Mononuclear cell (primary cell): ENCODE measurements around the gene TBC1D17. TPM values are rescaled to one million over a fixed set of nuclear protein-coding genes. Genes with fewer than 3 reads are reported as not detected.
"Not testable (repeated sequence)": the region's sequence is repeated elsewhere in the genome, so short reads cannot be mapped to it uniquely, and the experiment has no call there.

Experiments
- H3K27me3 ChIP-seq: 2 replicates; pipeline ENCODE4 v1.6.0; 2011; ENCODE audit warnings: low read length, control low read depth; ENCODE audit not compliant: insufficient read depth
- H3K4me1 ChIP-seq: 2 replicates; pipeline ENCODE4 v1.5.1; 2011; ENCODE audit warnings: mild to moderate bottlenecking, low read length, control low read depth; ENCODE audit not compliant: insufficient read depth
- H3K4me3 ChIP-seq: 2 replicates; pipeline ENCODE4 v1.5.1; 2011; ENCODE audit warnings: mild to moderate bottlenecking, low read length, moderate library complexity
- H3K9me3 ChIP-seq: 2 replicates; pipeline ENCODE4 v1.5.1; 2011; ENCODE audit warnings: low read depth, mild to moderate bottlenecking, control low read depth, low read length
- total RNA-seq: library from RNA; depleted of rRNA; stranded (reverse); fragments of >200 nt; gene quantifications from one replicate; pipeline ENCODE4 v1.2.3, GENCODE V29; 2012

TBC1D17 gene
- total RNA-seq, 1 donor = 6.1 TPM

- Histone ChIP-seq H3K4me1 (peaks cover 43% of the 10 kb centered on the region), H3K9me3 (no peaks in the 10 kb centered on the region), H3K27me3 (no peaks in the 10 kb centered on the region), H3K4me3 (no peak overlapping the region)
Measured at GRCh38 chr19:49923055-49924003, 45.8 kb downstream of the TBC1D17 start.

- no peak overlapping the region for H3K4me3 ChIP-seq
- no peaks in the 10 kb centered on the region for H3K27me3 ChIP-seq
- H3K4me1 ChIP-seq = peaks cover 45% of the 10 kb centered on the region
- no peaks in the 10 kb centered on the region for H3K9me3 ChIP-seq
Measured at GRCh38 chr19:49924004-49924880, 46.7 kb downstream of the TBC1D17 start.

GRCh38 chr19:49924881-49925210 is 47.3 kb downstream of the TBC1D17 start:
- H3K4me3 ChIP-seq, H3K9me3 ChIP-seq, H3K27me3 ChIP-seq: not testable (repeated sequence)
- peaks cover 42% of the 10 kb centered on the region for H3K4me1 ChIP-seq

GRCh38 chr19:49925486-49925885 is 48.0 kb downstream of the TBC1D17 start:
- no peaks in the 10 kb centered on the region for H3K27me3 ChIP-seq
- H3K9me3 ChIP-seq = no peaks in the 10 kb centered on the region
- peaks cover 47% of the 10 kb centered on the region for H3K4me1 ChIP-seq
- H3K4me3 ChIP-seq = no peak overlapping the region

- Histone ChIP-seq H3K27me3 (no peaks in the 10 kb centered on the region), H3K4me3 (no peak overlapping the region), H3K4me1 (peaks cover 50% of the 10 kb centered on the region), H3K9me3 (no peaks in the 10 kb centered on the region)
Measured at GRCh38 chr19:49926515-49926914, 49.0 kb downstream of the TBC1D17 start.

- Histone ChIP-seq H3K4me3 (no peak overlapping the region), H3K4me1 (peaks cover 48% of the 10 kb centered on the region), H3K9me3 (no peaks in the 10 kb centered on the region), H3K27me3 (no peaks in the 10 kb centered on the region)
Measured at GRCh38 chr19:49927526-49928264, 50.2 kb downstream of the TBC1D17 start.

- peak within 1 kb of the TSS; percentile 96 for H3K4me3 ChIP-seq
- peaks cover 48% of the 10 kb centered on the region for H3K4me1 ChIP-seq
- no peaks in the 10 kb centered on the region for H3K27me3 ChIP-seq
- no peaks in the 10 kb centered on the region for H3K9me3 ChIP-seq
Measured at GRCh38 chr19:49929121-49929610, 51.7 kb downstream of the TBC1D17 start, which contains the start of the genes ATF5 and NUP62. TSS of gene ATF5 (plus strand) at chr19:49929205. CDS start at chr19:49930851, 1,646 bp downstream. TSS of gene NUP62 (minus strand) at chr19:49929504. CDS start at chr19:49909807, 19,697 bp downstream.

- no peaks in the 10 kb centered on the region for H3K9me3 ChIP-seq
- H3K27me3 ChIP-seq = no peaks in the 10 kb centered on the region
- peaks cover 48% of the 10 kb centered on the region for H3K4me1 ChIP-seq
- H3K4me3 ChIP-seq = peak overlapping the region; percentile 96
Measured at GRCh38 chr19:49929611-49930482, 52.3 kb downstream of the TBC1D17 start.

GRCh38 chr19:49930483-49931011 is 53.0 kb downstream of the TBC1D17 start:
- Histone ChIP-seq H3K9me3 (no peaks in the 10 kb centered on the region), H3K27me3 (no peaks in the 10 kb centered on the region), H3K4me1 (peaks cover 48% of the 10 kb centered on the region), H3K4me3 (no peak overlapping the region)

GRCh38 chr19:49931293-49932040 is 54.0 kb downstream of the TBC1D17 start:
- no peaks in the 10 kb centered on the region for H3K27me3 ChIP-seq
- H3K9me3 ChIP-seq = no peaks in the 10 kb centered on the region
- peaks cover 41% of the 10 kb centered on the region for H3K4me1 ChIP-seq
- no peak overlapping the region for H3K4me3 ChIP-seq

GRCh38 chr19:49932041-49932451 is 54.5 kb downstream of the TBC1D17 start:
- Histone ChIP-seq H3K27me3 (no peaks in the 10 kb centered on the region), H3K9me3 (no peaks in the 10 kb centered on the region), H3K4me1 (peaks cover 35% of the 10 kb centered on the region), H3K4me3 (no peak overlapping the region)

GRCh38 chr19:49932731-49933131 is 55.2 kb downstream of the TBC1D17 start:
- Histone ChIP-seq H3K9me3 (no peaks in the 10 kb centered on the region), H3K4me1 (peaks cover 35% of the 10 kb centered on the region), H3K4me3 (no peak overlapping the region), H3K27me3 (no peaks in the 10 kb centered on the region)

- Histone ChIP-seq H3K4me3 (no peak overlapping the region), H3K27me3 (no peaks in the 10 kb centered on the region), H3K9me3 (no peaks in the 10 kb centered on the region), H3K4me1 (peaks cover 31% of the 10 kb centered on the region)
Measured at GRCh38 chr19:49933643-49934042, 56.1 kb downstream of the TBC1D17 start.
